Amygdala (tissue), 56 donors: ENCODE results near the gene HERC2.
"Not testable (repeated sequence)": the region's sequence is repeated elsewhere in the genome, so short reads cannot be mapped to it uniquely, and the experiment has no call there.

Experiments used
- DNase-seq, 56 donors: peaks; one replicate each; lab custom pipeline; 2025; lab: John Stamatoyannopoulos, UW

Gene HERC2

DNA sequence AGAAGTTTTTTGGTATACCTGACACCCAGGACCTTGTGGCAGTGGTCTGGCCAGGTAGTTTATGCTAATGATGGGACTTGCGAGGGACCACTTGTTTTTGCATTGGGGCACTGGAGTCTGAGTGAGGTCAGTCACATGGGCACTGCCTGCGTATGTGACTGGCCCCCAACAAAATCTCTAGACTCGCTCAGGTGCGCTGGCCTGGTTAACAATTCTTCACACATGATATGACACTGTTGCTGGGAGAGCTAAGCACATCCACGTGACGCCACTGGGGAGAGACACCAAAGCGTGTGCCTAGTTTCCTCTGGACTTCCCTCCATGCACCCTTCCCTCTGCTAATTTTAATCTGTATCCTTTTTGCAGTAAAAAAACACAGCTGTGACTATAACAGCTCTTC lies 90.6 kb downstream of the HERC2 start:
- not testable (repeated sequence) for DNase-seq

DNA sequence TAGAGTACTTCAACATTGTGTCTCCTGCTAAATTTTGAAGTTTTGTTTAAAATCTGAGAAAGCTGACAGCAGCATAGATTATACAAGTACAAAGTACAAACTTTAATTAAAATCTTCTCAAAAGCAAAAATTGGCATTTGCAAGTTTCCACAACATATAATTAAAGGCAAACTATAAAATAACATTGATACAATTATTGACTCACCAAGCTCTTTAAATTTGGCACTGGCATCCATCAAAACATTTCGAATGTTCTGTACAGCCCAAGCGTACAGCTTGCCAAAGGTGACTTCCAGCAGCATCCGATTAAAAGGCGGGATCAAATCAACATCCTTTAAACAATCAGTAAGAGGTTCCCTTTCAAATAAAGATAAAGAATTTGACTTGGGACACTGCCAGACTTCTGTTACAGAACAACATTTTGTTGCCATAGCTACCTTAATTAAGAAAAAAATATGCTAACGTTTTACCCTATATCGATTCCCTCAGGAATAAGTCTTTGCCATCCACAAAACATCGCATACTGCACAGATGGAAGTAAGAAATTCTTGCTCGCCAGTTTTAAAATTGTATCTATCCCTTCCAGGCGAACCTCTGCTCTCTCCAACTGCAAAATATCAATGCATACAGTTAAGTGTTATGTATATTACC lies 92.9 kb downstream of the HERC2 start:
- not testable (repeated sequence) for DNase-seq

DNA sequence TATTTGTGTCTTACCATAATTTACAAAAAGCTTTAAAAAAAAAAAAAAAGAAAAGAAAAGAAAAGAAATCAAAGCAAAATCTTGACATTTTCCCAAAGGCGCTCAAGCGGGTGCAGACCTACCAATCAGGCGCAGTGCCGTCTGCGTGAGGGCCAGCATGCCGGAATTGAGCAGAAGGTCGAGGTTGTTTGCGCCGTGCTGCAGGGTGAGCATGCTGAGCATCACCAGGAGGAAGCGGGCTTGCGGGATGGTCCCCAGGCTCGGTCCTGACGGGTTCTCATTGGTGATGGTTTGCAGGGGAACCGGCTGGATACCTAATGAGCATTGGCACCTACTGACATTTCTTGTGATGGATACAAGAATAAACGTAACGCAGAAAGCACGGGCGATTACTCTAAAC lies 93.9 kb downstream of the HERC2 start:
- no peak for DNase-seq

DNA sequence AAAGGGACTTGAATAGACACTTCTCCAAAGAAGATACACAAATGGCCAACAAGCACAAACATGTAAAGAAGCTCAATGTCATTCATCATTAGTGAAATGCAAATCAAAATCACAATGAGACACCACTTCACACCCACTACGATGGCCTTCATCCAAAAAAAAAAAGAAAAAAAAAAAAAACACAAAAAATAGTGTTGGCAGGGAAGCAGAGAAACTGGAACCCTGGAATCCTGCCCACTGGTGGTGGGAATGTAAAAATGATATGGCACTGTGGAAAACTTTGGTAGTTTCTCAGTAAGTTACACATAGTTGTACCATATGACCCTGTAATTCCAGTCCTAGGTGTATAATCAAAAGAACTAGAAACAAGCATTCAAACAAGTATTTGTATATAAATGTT lies 94.7 kb downstream of the HERC2 start:
- not testable (repeated sequence) for DNase-seq

DNA sequence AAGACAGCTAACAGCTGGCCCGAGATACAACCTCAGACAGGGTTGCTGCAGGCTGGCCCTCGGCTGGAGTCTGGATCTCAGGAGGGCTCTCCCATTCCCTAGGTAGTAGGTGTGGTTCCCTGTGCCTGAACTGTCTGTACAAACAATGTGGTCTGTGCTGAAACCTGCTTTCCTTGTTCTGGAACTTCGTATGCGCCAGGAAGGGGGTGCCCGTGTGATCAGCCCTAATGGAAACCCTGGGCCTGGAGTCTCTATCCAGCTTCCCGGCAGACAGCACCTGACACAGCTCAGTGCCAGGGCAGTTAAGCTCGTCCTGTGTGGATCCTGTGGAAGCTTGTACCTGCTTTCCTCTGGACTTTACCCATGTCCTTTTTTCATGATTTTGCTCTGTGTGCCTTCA lies 99.4 kb downstream of the HERC2 start:
- not testable (repeated sequence) for DNase-seq

DNA sequence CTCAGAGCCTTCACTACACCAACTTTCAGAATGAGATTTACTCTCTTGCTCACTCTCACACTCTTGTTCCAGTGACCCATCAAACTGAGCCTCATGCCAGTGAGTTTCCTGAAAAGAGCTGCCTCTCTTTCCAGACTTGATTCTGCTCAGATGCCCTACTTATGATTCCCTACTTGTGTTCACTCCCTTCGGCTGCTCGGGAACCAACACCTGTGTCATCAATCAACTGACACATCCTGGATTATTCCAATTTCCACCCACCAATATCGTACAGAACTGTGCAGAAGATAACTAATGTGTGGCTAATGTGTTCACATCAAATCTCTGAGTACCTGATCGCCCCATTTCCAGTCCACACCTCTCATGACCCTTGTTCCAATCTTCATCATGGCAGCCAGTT lies 100.3 kb downstream of the HERC2 start:
- DNase-seq = not testable (repeated sequence)

DNA sequence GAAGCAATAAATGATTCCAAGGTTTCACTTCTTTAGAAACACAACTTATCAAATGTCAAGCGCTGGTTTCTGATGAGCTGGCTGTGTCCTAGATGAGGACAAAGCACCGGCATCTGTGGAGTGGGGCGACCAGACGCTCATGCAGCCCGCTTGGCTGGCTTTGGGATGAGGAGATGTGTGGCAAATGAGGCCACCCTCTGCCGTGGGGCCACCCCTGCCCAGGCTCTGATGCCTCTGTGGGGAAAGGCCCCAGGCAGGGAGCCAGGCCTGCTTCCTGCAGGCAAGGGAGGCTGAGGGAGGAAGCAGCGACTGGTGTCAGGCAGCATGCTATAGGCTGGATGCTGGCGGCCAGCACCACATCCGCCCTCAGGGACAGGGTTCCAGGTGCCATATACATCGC lies 102.9 kb downstream of the HERC2 start:
- DNase-seq = no peak

DNA sequence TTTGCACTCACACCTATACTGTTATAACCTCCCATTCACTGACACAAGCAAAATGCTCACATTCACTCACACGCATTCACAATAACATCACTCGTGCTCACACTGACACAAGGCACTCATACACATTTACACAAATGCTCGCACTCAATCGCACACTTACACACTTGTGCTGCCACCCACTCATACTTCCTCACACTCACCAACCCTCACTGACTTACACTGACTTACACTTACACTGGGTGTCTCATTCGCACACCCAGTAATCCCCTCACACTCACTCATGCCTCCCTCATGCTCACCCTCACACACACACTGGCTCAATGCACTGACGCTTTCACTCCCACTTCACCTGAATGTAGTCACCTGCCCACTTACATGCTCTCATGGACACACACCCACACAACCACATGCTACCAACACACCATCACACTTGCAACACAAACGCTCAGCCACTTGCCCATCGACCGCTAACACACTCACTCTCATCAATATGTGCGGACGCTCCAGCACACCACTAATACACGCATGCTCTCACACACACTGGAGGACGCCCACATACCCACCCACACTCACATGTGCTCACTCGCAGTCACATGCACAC lies 104.9 kb downstream of the HERC2 start:
- DNase-seq = not testable (repeated sequence)

DNA sequence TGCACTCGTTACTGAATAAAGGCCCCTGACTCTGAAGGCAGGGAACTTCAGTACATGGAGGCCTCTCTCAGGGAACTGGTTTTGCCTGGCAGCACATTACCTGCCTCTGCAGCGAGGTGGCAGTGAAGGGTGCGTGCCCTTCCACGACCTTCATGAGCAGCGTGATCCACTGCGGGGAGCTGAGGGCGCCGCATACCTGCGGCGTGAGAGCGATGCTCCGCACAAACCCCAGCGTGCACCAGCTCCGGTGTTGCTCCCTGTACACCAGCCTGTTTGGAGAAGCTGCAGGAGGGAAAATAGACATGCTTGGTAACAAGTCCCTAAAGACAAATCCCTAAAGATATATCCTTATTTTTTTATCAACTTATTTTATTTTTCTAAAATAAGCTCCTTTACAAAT lies 106.5 kb downstream of the HERC2 start:
- DNase-seq = not testable (repeated sequence)

DNA sequence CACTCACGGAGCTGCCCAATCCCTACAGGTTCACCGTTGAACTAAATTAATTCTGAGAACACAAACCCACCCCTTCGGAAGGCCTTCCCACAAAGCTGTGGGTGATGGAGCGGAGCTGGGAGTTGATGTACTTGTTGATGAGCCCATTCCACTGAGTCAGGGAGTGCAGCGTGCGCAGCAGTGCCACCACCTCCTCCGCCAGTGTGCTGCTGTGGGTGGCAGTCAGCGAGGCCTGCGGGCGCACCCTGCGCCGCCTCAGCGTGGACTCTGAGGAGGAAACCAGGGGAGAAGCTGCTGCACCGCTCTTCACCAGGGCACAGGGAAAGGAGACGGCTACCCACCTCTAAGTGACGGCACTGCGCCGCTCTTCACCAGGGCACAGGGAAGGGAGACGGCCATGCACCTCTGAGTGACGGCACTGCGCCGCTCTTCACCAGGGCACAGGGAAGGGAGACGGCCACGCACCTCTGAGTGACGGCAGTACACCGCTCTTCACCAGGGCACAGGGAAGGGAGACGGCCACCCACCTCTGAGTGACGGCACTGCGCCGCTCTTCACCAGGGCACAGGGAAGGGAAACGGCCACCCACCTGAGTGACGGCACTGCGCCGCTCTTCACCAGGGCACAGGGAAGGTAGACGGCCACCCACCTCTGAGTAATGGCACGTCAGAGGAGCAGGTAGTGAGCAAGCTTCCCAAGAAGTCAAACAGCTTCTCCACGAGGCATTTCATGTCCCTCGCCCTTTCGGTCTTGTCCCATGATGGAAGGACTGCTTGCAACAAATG lies 107.8 kb downstream of the HERC2 start:
- not testable (repeated sequence) for DNase-seq

DNA sequence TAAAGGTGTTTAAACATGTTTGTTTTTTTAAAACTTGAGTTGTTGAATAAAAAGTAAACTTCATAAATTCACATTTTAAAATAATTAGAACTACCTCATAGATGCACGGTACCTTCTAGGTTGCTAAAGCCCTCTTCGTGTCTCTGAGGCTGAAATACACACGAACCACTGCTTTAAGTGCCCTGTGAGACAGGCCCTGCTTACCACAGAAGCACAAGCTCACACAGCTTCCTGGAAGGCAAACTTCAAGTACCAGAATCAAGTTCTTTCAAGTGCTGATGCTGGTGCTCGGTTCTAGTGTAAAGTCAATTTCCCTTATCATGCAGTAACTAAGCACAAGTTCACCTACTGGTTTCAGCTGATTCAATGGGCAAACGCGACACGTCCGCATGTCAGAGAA lies 108.6 kb downstream of the HERC2 start:
- not testable (repeated sequence) for DNase-seq

DNA sequence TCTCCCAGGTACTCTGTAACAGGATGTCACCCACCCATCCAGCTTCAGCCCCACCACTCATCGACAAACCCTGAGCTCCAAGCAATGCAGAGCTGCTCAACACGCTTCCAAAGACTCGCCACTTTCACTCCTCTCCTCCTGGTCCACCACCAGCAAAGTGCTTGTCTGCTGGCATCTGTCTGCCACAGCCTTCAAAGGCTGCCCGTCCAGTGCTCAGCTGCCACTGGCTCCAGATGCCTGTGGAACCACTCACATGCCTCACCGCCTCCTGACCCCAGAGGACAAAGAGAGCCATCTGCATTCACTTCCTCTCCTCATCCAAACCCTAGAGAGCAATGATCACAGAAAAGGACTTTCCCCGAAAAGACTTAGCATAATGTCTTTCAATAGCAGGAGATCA lies 113.4 kb downstream of the HERC2 start:
- peak in 8 of 56 donors; percentile 1 to 46 (median 21) for DNase-seq

DNA sequence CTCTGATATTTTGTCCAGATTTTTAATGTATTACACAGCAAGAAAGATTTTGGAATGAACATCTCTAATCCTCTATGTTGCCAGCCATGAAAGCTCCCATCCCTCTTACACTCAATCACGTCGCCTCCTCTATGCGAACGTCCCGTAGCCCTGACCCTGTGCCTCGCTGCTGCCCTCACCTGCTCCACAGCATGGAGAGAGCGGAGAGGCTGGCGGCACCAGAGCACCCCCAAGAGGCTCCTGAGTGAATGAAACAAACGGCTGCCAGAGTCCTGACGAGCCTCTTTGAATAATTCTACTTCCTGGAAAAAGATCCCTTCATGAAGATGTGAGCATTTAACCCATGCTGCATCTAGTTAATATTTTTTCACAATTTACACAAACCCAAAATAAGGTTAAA lies 116.3 kb downstream of the HERC2 start:
- not testable (repeated sequence) for DNase-seq

DNA sequence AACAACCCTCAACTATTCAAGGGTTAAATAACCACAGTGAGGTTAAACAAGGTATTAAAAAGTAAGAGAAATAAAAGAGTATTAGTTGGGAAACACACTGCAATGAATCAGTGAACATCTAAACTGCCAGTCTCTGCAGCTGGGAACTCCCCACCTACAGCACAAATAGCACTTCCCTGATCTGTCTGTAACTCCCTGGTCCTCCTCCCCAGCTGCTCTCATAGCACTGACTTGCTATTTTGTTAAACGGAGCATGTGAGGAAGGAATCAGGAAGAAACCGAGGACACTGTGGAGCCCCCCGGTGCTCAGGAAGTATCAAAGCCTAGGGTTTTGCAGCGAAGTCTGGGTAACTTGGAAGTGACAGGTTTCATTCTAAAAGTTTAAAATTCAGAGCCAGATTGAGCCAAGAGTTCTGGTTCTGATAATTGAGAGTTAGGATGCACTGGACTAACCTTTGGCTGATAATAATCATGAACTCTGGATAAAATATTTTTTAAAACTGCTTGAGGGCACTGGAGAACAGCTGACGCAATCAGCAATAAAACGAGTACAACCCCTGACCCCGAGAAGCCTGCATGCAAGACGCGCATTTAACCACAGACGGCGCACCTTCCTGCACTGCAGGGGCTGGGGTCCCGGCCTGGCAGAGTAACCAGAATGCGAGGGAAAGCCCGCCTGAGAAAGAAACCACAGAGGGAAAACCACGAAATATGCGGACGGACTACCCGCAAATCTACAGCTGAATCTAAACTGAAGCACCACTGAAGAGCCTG lies 118.7 kb downstream of the HERC2 start:
- not testable (repeated sequence) for DNase-seq

DNA sequence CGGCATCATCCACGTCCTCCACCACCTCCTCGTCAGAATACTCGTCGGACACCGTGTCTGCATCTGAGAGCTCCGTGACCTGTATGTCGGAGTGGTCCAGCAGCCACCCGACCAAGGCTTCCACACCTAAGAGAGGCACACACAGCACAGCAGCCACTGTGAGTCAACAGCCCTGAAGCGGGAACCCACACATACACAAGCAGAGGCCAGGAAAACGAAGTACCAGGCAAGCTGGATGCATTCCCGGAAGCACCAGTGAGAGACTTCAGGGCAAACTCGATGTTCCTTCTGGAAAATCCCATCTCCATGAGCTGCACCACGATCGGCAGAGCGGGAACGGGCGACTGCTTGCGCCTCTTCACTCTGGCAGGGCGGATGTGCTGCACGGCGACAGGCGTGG lies 119.9 kb downstream of the HERC2 start:
- peak in 2 of 56 donors; percentile 11 to 12 for DNase-seq

DNA sequence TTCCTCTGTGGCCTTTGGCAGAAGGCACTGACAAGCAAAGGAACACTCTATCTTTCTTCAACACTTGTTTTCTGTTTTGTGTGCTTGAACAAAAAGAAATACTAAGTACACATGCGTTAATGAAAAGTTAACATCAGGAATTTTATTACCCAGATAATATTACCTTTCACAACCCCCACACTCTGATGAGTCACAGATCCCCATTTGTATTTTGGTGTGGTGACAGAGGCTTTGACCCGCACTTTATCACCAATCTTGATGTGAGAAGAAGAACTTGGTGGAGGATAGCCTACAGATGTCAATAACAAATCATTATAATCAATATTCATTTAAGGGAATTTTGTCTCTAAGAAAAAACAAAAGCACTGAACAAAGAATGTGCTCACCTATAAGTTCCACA lies 123.8 kb downstream of the HERC2 start:
- not testable (repeated sequence) for DNase-seq

DNA sequence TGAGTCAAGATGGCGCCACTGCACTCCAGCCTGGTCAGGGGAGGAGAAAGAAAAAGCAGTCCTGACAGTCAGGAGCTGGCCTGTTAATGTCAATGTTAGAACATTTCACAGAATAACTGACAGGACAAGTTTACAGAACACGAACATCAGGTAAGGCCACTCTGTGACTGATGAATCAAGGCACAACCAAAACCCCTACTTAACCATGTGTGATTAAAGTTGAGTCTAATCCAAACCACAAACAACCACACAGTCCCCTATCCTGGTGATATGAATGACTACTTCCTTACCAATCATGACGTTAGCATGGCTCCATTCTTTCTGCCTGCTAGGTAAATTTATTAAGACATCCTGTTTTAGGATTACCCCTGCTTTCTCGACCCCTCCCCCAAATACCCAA lies 124.3 kb downstream of the HERC2 start:
- not testable (repeated sequence) for DNase-seq

DNA sequence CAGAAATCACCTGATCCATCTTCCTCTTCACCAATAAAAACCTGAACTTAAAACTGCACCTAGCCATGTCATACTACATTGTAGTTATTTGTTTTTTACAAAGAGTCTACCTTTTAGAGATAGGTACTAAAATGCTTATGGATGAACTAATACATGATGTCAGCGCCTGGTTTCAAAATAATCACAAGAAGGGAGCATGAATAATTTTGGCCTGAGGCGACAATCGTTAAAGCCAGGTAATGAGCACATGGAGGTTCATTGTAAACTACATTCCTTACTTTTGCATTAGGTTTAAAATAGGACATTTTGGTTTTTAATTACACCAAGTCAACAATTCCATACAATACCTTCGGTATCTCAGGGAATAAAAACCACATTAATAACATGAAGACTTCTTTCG lies 125.4 kb downstream of the HERC2 start:
- DNase-seq = not testable (repeated sequence)

DNA sequence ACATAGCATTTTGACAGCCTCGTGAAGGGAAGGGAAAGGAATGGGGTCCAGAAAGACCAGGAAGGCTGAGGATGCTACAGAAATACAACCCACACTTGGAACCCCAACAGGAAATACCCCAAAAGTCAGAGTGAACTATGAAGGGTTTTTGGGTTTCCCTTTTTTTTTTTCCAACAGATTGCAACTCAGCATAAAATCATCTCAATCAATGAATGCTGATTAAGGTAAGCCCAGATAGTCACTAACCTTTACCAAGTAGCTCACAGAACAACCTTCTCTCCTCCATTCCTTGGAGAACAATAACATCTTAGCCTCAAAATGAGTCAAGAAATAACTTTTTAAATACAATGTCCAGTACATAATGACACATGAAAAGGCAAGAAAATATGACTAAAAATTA lies 129.2 kb downstream of the HERC2 start:
- no peak for DNase-seq

DNA sequence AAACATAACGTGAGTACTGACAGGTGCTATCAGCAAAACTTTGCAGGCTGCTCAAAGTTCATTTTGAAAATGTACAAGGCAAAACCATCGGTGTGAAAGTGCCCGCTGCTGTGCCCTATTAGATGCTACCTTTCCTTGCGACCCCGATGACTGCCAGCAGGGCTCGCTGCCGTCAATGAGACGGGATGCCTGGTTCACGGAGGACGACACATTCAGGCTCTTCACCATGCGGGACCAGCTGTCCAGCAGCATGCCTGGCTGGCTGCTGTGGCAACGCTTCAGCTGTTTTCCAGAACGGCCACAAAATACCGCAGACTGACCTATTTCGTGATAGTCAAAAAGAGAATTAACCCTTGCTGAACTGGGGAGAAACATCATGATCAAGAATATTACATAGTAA lies 130.1 kb downstream of the HERC2 start:
- DNase-seq = peak in 46 of 56 donors; percentile 4 to 75 (median 35)
